H1 (cell line): Measurements from ENCODE around the gene FRMD4B. TPM values are rescaled to one million over a fixed set of nuclear protein-coding genes. Genes with fewer than 3 reads are reported as not detected.

ENCODE experiments used
- CTCF ChIA-PET: fragments of 300-600 bp; sonication (Branson Sonifier 250); formaldehyde crosslinking; loops from one replicate; lab custom pipeline; 2021; ENCODE audit not compliant: partially characterized antibody; lab: Charles Lee
- POLR2A ChIA-PET: fragments of 300-600 bp; sonication (Branson Sonifier 250); formaldehyde crosslinking; loops from one replicate; lab custom pipeline; 2021; ENCODE audit warnings: inconsistent platforms; ENCODE audit not compliant: partially characterized antibody; lab: Charles Lee
- DNase-seq, 2 experiments: peaks; one replicate each; pipeline versions ENCODE4 v3.0.0 to v3.0.0-alpha.2; 2010 to 2022; ENCODE audit warnings: low spot score in 2 of 2, low read depth in 1 of 2, mixed read lengths in 1 of 2
- FAIRE-seq: peaks from 2 replicates; lab custom pipeline; 2011; peaks lifted over from hg19 to GRCh38; lab: Jason Lieb, UNC
- H2AFZ ChIP-seq: 2 replicates; pipeline ENCODE4 v1.8.1; 2012; ENCODE audit warnings: low read length, inconsistent platforms
- H2AK5ac ChIP-seq: 2 replicates; pipeline ENCODE4 v1.6.1; 2013; ENCODE audit warnings: low read depth, low read length
- H2BK120ac ChIP-seq: replicated peaks from 2 replicates; pipeline ENCODE3; 2013; ENCODE audit warnings: low read depth, low read length, inconsistent platforms
- H2BK12ac ChIP-seq: 2 replicates; pipeline ENCODE4 v1.6.1; 2013; ENCODE audit warnings: low read depth, low read length
- H2BK15ac ChIP-seq: 2 replicates; pipeline ENCODE4 v1.6.1; 2013; ENCODE audit warnings: low read length
- H2BK20ac ChIP-seq: 2 replicates; pipeline ENCODE4 v1.6.1; 2013; ENCODE audit warnings: low read length
- H2BK5ac ChIP-seq: 2 replicates; pipeline ENCODE4 v1.6.1; 2013; ENCODE audit warnings: low read depth, low read length
- H3K14ac ChIP-seq: 2 replicates; pipeline ENCODE4 v1.6.1; 2013; ENCODE audit warnings: inconsistent platforms; ENCODE audit not compliant: insufficient read length
- H3K18ac ChIP-seq: 2 replicates; pipeline ENCODE4 v1.6.1; 2013; ENCODE audit warnings: low read length; ENCODE audit errors: extremely low read depth
- H3K23ac ChIP-seq: 2 replicates; pipeline ENCODE4 v1.6.1; 2013; ENCODE audit warnings: inconsistent platforms; ENCODE audit not compliant: insufficient read length
- H3K23me2 ChIP-seq: 2 replicates; pipeline ENCODE4 v1.6.1; 2013; ENCODE audit warnings: low read depth, low read length
- H3K27ac ChIP-seq: 2 replicates; pipeline ENCODE4 v1.6.1; 2011; ENCODE audit warnings: low read depth, low read length, inconsistent platforms
- H3K27me3 ChIP-seq, 4 experiments: replicated peaks in 1 of 4; 1 replicate in 1 of 4; 2 replicates in 3 of 4; pipeline versions ENCODE4 v1.6.1 to v1.8.1; 2011 to 2013; ENCODE audit warnings: low read length in 3 of 4, mild to moderate bottlenecking in 3 of 4, inconsistent platforms in 2 of 4, mixed read lengths in 2 of 4, moderate library complexity in 1 of 4; ENCODE audit not compliant: control insufficient read depth in 3 of 4, insufficient read depth in 3 of 4; ENCODE audit errors: extremely low read depth in 1 of 4
- H3K36me3 ChIP-seq, 4 experiments: 2 replicates each; pipeline versions ENCODE4 v1.6.1 to v1.8.1; 2011 to 2013; ENCODE audit warnings: mild to moderate bottlenecking in 4 of 4, low read length in 3 of 4, moderate library complexity in 2 of 4, control low read depth in 1 of 4, inconsistent platforms in 1 of 4; ENCODE audit not compliant: insufficient read depth in 4 of 4, control insufficient read depth in 2 of 4
- H3K4ac ChIP-seq: replicated peaks from 2 replicates; pipeline ENCODE3; 2013; ENCODE audit warnings: low read length, low read depth, mixed read lengths, inconsistent platforms; ENCODE audit not compliant: insufficient read length
- H3K4me1 ChIP-seq, 4 experiments: replicated peaks in 1 of 4; 1 replicate in 1 of 4; 2 replicates in 3 of 4; pipeline versions ENCODE4 v1.6.1 to v1.8.1; 2011 to 2013; ENCODE audit warnings: low read length in 3 of 4, inconsistent platforms in 2 of 4, mixed read lengths in 1 of 4; ENCODE audit not compliant: insufficient read depth in 4 of 4, control insufficient read depth in 3 of 4
- H3K4me2 ChIP-seq, 2 experiments: 2 replicates each; pipeline versions ENCODE4 v1.6.1 to v1.8.1; 2011 to 2013; ENCODE audit warnings: low read depth in 2 of 2, low read length in 2 of 2, control low read depth in 1 of 2, inconsistent platforms in 1 of 2, mild to moderate bottlenecking in 1 of 2; ENCODE audit not compliant: insufficient read depth in 1 of 2
- H3K4me3 ChIP-seq, 4 experiments: fragments of 200-600, 300-600 bp in 1 of 4; sonication (generic), shearing (Covaris generic), sonication (Bioruptor Twin) in 1 of 4; 2 replicates each; pipeline versions ENCODE4 v1.5.1 to v1.8.1; 2011 to 2016; ENCODE audit warnings: low read length in 4 of 4, low read depth in 3 of 4, control low read depth in 2 of 4, inconsistent platforms in 2 of 4, mild to moderate bottlenecking in 2 of 4, mixed read lengths in 1 of 4, moderate library complexity in 1 of 4; ENCODE audit not compliant: insufficient read depth in 2 of 4; ENCODE audit errors: extremely low read depth in 1 of 4
- H3K56ac ChIP-seq: replicated peaks from 2 replicates; pipeline ENCODE3; 2013; ENCODE audit warnings: low read depth, mild to moderate bottlenecking, mixed read lengths, low read length, inconsistent platforms; ENCODE audit not compliant: insufficient read length
- H3K79me1 ChIP-seq: 2 replicates; pipeline ENCODE4 v1.6.1; 2013; ENCODE audit warnings: low read depth, low read length, control low read depth
- H3K79me2 ChIP-seq, 2 experiments: 2 replicates each; pipeline versions ENCODE4 v1.6.1 to v1.8.1; 2012 to 2013; ENCODE audit warnings: low read length in 2 of 2, mild to moderate bottlenecking in 2 of 2, inconsistent platforms in 1 of 2; ENCODE audit not compliant: insufficient read depth in 2 of 2, control insufficient read depth in 1 of 2
- H3K9ac ChIP-seq, 4 experiments: replicated peaks in 1 of 4; 1 replicate in 1 of 4; 2 replicates in 3 of 4; pipeline versions ENCODE4 v1.6.1 to v1.8.1; 2011 to 2013; ENCODE audit warnings: low read depth in 3 of 4, low read length in 3 of 4, control low read depth in 2 of 4, mild to moderate bottlenecking in 2 of 4, moderate library complexity in 2 of 4, inconsistent platforms in 1 of 4; ENCODE audit errors: extremely low read depth in 1 of 4
- H3K9me3 ChIP-seq, 2 experiments: 2 replicates each; pipeline versions ENCODE4 v1.6.1 to v1.8.1; 2012 to 2013; ENCODE audit warnings: mild to moderate bottlenecking in 2 of 2, moderate library complexity in 2 of 2, control low read depth in 1 of 2, inconsistent platforms in 1 of 2, low read depth in 1 of 2, low read length in 1 of 2, mixed read lengths in 1 of 2; ENCODE audit not compliant: insufficient read depth in 2 of 2
- H4K20me1 ChIP-seq, 2 experiments: replicated peaks in 1 of 2; 2 replicates each; pipeline versions ENCODE3 to v1.8.1; 2011 to 2013; ENCODE audit warnings: inconsistent platforms in 2 of 2, low read length in 2 of 2, mild to moderate bottlenecking in 1 of 2; ENCODE audit not compliant: insufficient read depth in 2 of 2, control insufficient read depth in 1 of 2
- H4K5ac ChIP-seq: 2 replicates; pipeline ENCODE4 v1.6.1; 2013; ENCODE audit warnings: low read length, low read depth, mixed read lengths, inconsistent platforms; ENCODE audit not compliant: insufficient read length
- H4K8ac ChIP-seq: 2 replicates; pipeline ENCODE4 v1.8.0; 2013; ENCODE audit warnings: mild to moderate bottlenecking, moderate library complexity, low read length, inconsistent platforms; ENCODE audit not compliant: insufficient read depth; ENCODE audit errors: extremely low read depth
- H4K91ac ChIP-seq: replicated peaks from 2 replicates; pipeline ENCODE3; 2013; ENCODE audit warnings: low read length, mixed read lengths, inconsistent platforms; ENCODE audit not compliant: insufficient read length
- BACH1 ChIP-seq: IDR thresholded peaks from 2 replicates; pipeline ENCODE4 v1.6.1; 2012; ENCODE audit warnings: low read length, improper control_type of control experiment
- GTF2F1 ChIP-seq: IDR thresholded peaks from 2 replicates; pipeline ENCODE4 v1.6.1; 2012; ENCODE audit warnings: low read depth, low read length, improper control_type of control experiment, borderline replicate concordance
- JUND ChIP-seq: IDR thresholded peaks from 2 replicates; pipeline ENCODE4 v1.6.1; 2011; ENCODE audit warnings: mild to moderate bottlenecking, improper control_type of control experiment, low read length
- MAX ChIP-seq: IDR thresholded peaks from 2 replicates; pipeline ENCODE4 v1.6.1; 2012; ENCODE audit warnings: inconsistent platforms
- RNF2 ChIP-seq: fragments of 200-900, 300-1000 bp; sonication (generic); IDR thresholded peaks from 2 replicates; pipeline ENCODE4 v1.7.1; 2016; ENCODE audit warnings: borderline replicate concordance, low read depth, mild to moderate bottlenecking, antibody characterized with exemption, low read length; ENCODE audit not compliant: poor library complexity, severe bottlenecking; ENCODE audit errors: missing control alignments
- RXRA ChIP-seq: IDR thresholded peaks from 2 replicates; pipeline ENCODE4 v1.6.1; 2011; ENCODE audit warnings: low read depth, mild to moderate bottlenecking, low read length, moderate library complexity; ENCODE audit not compliant: insufficient read depth
- TAF7 ChIP-seq: optimal IDR thresholded peaks from 2 replicates; pipeline ENCODE3; 2011; ENCODE audit warnings: low read depth, mild to moderate bottlenecking, inconsistent platforms, low read length, moderate library complexity, borderline replicate concordance
- polyA plus RNA-seq, 7 experiments: library from polyadenylated mRNA; depleted of rRNA in 3 of 7; stranded (reverse) in 5 of 7; unstranded in 2 of 7; fragments of >200 nt in 5 of 7; fragments of 200-250 nt in 2 of 7; gene quantifications; 1 replicate in 5 of 7; 2 replicates in 1 of 7; 4 replicates in 1 of 7; pipeline versions ENCODE4 v1.2.1 to v1.2.3, GENCODE V29; 2011 to 2013; ENCODE audit warnings: missing spikeins in 2 of 7, mixed read lengths in 2 of 7
- total RNA-seq: library from RNA; stranded (reverse); fragmentation: NEBNext Ultra II Directional; extraction: Animal tissue kit (Norgen Biotek cat#: 25700); gene quantifications from 2 replicates; pipeline ENCODE4 v1.2.1, GENCODE V29; 2021

Gene FRMD4B
- total and polyA plus RNA-seq, 2 of the 8 experiments (the other 6 are each of a cell fraction or from before 2014, with no cell fraction given): 2.7 to 7.2 TPM

GRCh38 chr3:69137005-69137404 is 248.9 kb downstream of the FRMD4B start:
- TF ChIP-seq RXRA: no peak
- TF ChIP-seq JUND: no peak
- no peak for TF ChIP-seq TAF7
- no peak for TF ChIP-seq BACH1
- TF ChIP-seq GTF2F1: no peak
- TF ChIP-seq RNF2: no peak
- TF ChIP-seq MAX: no peak
- ChIA-PET POLR2A (no interaction called here), CTCF (interaction anchor here (1.0 to 1.3 kb wide), 4 partner anchors 16 to 173 kb away, joined by 3 to 6 read pairs (median 4); no protein-coding TSS in a partner anchor)

More at GRCh38 chr3:69137005-69137404, 248.9 kb downstream of the FRMD4B start:
- Histone ChIP-seq H3K79me1 (no peaks in the 10 kb centered on the region), H3K23me2 (no peaks in the 10 kb centered on the region), H3K27ac (no peak overlapping the region), H2AK5ac (no peak overlapping the region), H2BK120ac (no peak overlapping the region), H3K4me1 (no peaks in the 10 kb centered on the region), H3K9me3 (no peaks in the 10 kb centered on the region), H2BK20ac (no peak overlapping the region), H3K36me3 (no peaks in the 10 kb centered on the region), H3K9ac (no peak overlapping the region), H4K91ac (no peak overlapping the region), H3K79me2 (no peaks in the 10 kb centered on the region), H2BK12ac (no peak overlapping the region), H3K23ac (no peak overlapping the region), H3K4me3 (no peak overlapping the region), H4K8ac (no peak overlapping the region), H2BK15ac (no peak overlapping the region), H3K27me3 (peaks cover 0 to 5% (median 0%) of the 10 kb centered on the region in 4 experiments; a peak in 1 of 7 replicates), H3K4me2 (no peak overlapping the region), H3K14ac (no peak overlapping the region), H3K18ac (no peak overlapping the region), H3K4ac (no peak overlapping the region), H3K56ac (no peak overlapping the region), H2BK5ac (no peak overlapping the region), H2AFZ (no peak overlapping the region), H4K5ac (no peak overlapping the region), H4K20me1 (no peaks in the 10 kb centered on the region)
- no peak for DNase-seq
- no peak for FAIRE-seq
